ENCODE data around the gene TTF2.
A peak's percentile ranks its signal among the peaks of the same experiment; 100 is the strongest.
"Not testable (repeated sequence)": the region's sequence is repeated elsewhere in the genome, so short reads cannot be mapped to it uniquely, and the experiment has no call there.

TTF2 gene

GRCh38 chr1:117147341-117147831, 87.3 kb downstream of the TTF2 start:
- H3K79me2 ChIP-seq (ENCODE audit: insufficient read depth, low read length), result no peaks in the 10 kb centered on the region
- H2AFZ ChIP-seq (ENCODE audit: low read depth, low read length), result no peak overlapping the region
- no peak overlapping the region for H3K4me3 ChIP-seq (ENCODE audit: low read depth in 1 of 2, low read length in 2 of 2)
- no peaks in the 10 kb centered on the region for H4K20me1 ChIP-seq (ENCODE audit: insufficient read depth, low read length)
- peaks cover 2% of the 10 kb centered on the region for H3K27me3 ChIP-seq (ENCODE audit: insufficient read depth, low read length, poor library complexity)
- no peaks in the 10 kb centered on the region for H3K4me1 ChIP-seq (ENCODE audit: insufficient read depth, low read length)
- no peaks in the 10 kb centered on the region for H3K9me3 ChIP-seq (ENCODE audit: insufficient read depth, low read length, severe bottlenecking)
- H3K36me3 ChIP-seq (ENCODE audit: insufficient read depth, low read length), result no peaks in the 10 kb centered on the region
- DNase-seq, result no peak
- no peak overlapping the region for H3K9ac ChIP-seq (ENCODE audit: low read depth, low read length)
- H3K4me2 ChIP-seq (ENCODE audit: insufficient read depth, low read length), result no peak overlapping the region
- H3K27ac ChIP-seq (ENCODE audit: low read length), result no peak overlapping the region
- no peak for TF ChIP-seq CTCF (IDR thresholded peaks at IDR 0.05; ENCODE audit: borderline replicate concordance, extremely low read depth, low read length, poor library complexity, severe bottlenecking)
- no peak for TF ChIP-seq EZH2 (IDR thresholded peaks at IDR 0.05; ENCODE audit: borderline replicate concordance, low read depth, low read length, severe bottlenecking)
- ATAC-seq (ENCODE audit: insufficient read depth, low read depth), result no peak

- no peak overlapping the region for H3K4me3 ChIP-seq (ENCODE audit: low read depth in 1 of 2, low read length in 2 of 2)
- ATAC-seq (ENCODE audit: insufficient read depth, low read depth) (no peak), DNase-seq (no peak)
- TF ChIP-seq EZH2 (IDR thresholded peaks at IDR 0.05; ENCODE audit: borderline replicate concordance, low read depth, low read length, severe bottlenecking) (no peak), CTCF (IDR thresholded peaks at IDR 0.05; ENCODE audit: borderline replicate concordance, extremely low read depth, low read length, poor library complexity, severe bottlenecking) (no peak)
- no peaks in the 10 kb centered on the region for H4K20me1 ChIP-seq (ENCODE audit: insufficient read depth, low read length)
- no peaks in the 10 kb centered on the region for H3K9me3 ChIP-seq (ENCODE audit: insufficient read depth, low read length, severe bottlenecking)
- no peaks in the 10 kb centered on the region for H3K79me2 ChIP-seq (ENCODE audit: insufficient read depth, low read length)
- no peak overlapping the region for H2AFZ ChIP-seq (ENCODE audit: low read depth, low read length)
- H3K4me2 ChIP-seq (ENCODE audit: insufficient read depth, low read length), result no peak overlapping the region
- no peak overlapping the region for H3K27ac ChIP-seq (ENCODE audit: low read length)
- peaks cover 2% of the 10 kb centered on the region for H3K27me3 ChIP-seq (ENCODE audit: insufficient read depth, low read length, poor library complexity)
- no peak overlapping the region for H3K9ac ChIP-seq (ENCODE audit: low read depth, low read length)
- no peaks in the 10 kb centered on the region for H3K36me3 ChIP-seq (ENCODE audit: insufficient read depth, low read length)
- H3K4me1 ChIP-seq (ENCODE audit: insufficient read depth, low read length), result no peaks in the 10 kb centered on the region
These were observed 87.9 kb downstream of the TTF2 start for GRCh38 chr1:117147856-117148588.

- TF ChIP-seq CTCF (IDR thresholded peaks at IDR 0.05; ENCODE audit: borderline replicate concordance, extremely low read depth, low read length, poor library complexity, severe bottlenecking) (no peak), EZH2 (IDR thresholded peaks at IDR 0.05; ENCODE audit: borderline replicate concordance, low read depth, low read length, severe bottlenecking) (no peak)
- Histone ChIP-seq H3K27ac (ENCODE audit: low read length) (no peak overlapping the region), H3K9me3 (ENCODE audit: insufficient read depth, low read length, severe bottlenecking) (no peaks in the 10 kb centered on the region), H3K79me2 (ENCODE audit: insufficient read depth, low read length) (no peaks in the 10 kb centered on the region), H3K4me3 (ENCODE audit: low read depth in 1 of 2, low read length in 2 of 2) (no peak overlapping the region), H3K27me3 (ENCODE audit: insufficient read depth, low read length, poor library complexity) (peaks cover 2% of the 10 kb centered on the region), H3K9ac (ENCODE audit: low read depth, low read length) (no peak overlapping the region), H3K4me1 (ENCODE audit: insufficient read depth, low read length) (no peaks in the 10 kb centered on the region), H2AFZ (ENCODE audit: low read depth, low read length) (no peak overlapping the region), H3K4me2 (ENCODE audit: insufficient read depth, low read length) (no peak overlapping the region), H3K36me3 (ENCODE audit: insufficient read depth, low read length) (no peaks in the 10 kb centered on the region), H4K20me1 (ENCODE audit: insufficient read depth, low read length) (no peaks in the 10 kb centered on the region)
- ATAC-seq (ENCODE audit: insufficient read depth, low read depth), result no peak
- no peak for DNase-seq
These were observed 90.2 kb downstream of the TTF2 start for GRCh38 chr1:117150316-117150715.

GRCh38 chr1:117151305-117151704, 91.2 kb downstream of the TTF2 start:
- H3K27me3 ChIP-seq (ENCODE audit: insufficient read depth, low read length, poor library complexity); H3K36me3 ChIP-seq (ENCODE audit: insufficient read depth, low read length); H3K4me1 ChIP-seq (ENCODE audit: insufficient read depth, low read length); H3K27ac ChIP-seq (ENCODE audit: low read length); H3K9ac ChIP-seq (ENCODE audit: low read depth, low read length); H3K4me3 ChIP-seq (ENCODE audit: low read depth in 1 of 2, low read length in 2 of 2); H3K9me3 ChIP-seq (ENCODE audit: insufficient read depth, low read length, severe bottlenecking); H4K20me1 ChIP-seq (ENCODE audit: insufficient read depth, low read length); H3K79me2 ChIP-seq (ENCODE audit: insufficient read depth, low read length); H2AFZ ChIP-seq (ENCODE audit: low read depth, low read length); H3K4me2 ChIP-seq (ENCODE audit: insufficient read depth, low read length); ATAC-seq (ENCODE audit: insufficient read depth, low read depth): not testable (repeated sequence)
- DNase-seq, result peak; percentile 8

Data from DND-41 (cell line).